ENCODE results near the gene CAPN3. TPM values are rescaled to one million over a fixed set of nuclear protein-coding genes. Genes with fewer than 3 reads are reported as not detected.

The CAPN3 gene
- total RNA-seq, 2 experiments from 2014 or later = 8.2 to 8.7 TPM

DNA sequence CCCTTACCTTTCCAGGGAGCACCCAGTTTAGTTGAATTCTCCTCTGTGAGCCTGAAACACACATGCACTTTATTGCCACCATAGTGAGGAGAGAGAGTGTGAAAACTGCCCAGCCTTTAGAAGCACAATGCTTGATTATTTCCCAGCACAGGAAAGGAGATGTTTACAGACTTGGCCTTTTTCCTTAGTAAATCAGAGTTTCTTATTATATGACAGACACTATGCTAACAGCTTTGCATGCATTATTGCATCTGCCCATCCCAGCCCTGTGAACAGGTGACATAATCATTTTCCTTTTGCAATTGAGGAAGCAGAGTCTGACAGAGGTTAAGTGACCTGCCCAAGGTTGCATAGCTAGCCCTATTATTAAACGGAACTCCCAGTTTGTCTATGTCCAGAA lies 36.5 kb downstream of the CAPN3 start:
- intact Hi-C loops (cut with DNase I, micrococcal nuclease) = no loop called here
- H3K4me3 ChIP-seq (ENCODE audit: low read length) = no peak overlapping the region
- CTCF ChIA-PET = no interaction called here
- Mint-ChIP-seq H3K4me3 (no peak overlapping the region), H3K4me1 (ENCODE audit: low read depth) (no peaks in the 10 kb centered on the region), H3K36me3 (ENCODE audit: low read depth) (peaks cover 13% of the 10 kb centered on the region), H3K9me3 (no peaks in the 10 kb centered on the region), H3K27me3 (no peaks in the 10 kb centered on the region), H3K27ac (no peak overlapping the region)
- H3K4me1 ChIP-seq (ENCODE audit: insufficient read depth, low read length) = no peaks in the 10 kb centered on the region
- TF ChIP-seq, protein P1, sequence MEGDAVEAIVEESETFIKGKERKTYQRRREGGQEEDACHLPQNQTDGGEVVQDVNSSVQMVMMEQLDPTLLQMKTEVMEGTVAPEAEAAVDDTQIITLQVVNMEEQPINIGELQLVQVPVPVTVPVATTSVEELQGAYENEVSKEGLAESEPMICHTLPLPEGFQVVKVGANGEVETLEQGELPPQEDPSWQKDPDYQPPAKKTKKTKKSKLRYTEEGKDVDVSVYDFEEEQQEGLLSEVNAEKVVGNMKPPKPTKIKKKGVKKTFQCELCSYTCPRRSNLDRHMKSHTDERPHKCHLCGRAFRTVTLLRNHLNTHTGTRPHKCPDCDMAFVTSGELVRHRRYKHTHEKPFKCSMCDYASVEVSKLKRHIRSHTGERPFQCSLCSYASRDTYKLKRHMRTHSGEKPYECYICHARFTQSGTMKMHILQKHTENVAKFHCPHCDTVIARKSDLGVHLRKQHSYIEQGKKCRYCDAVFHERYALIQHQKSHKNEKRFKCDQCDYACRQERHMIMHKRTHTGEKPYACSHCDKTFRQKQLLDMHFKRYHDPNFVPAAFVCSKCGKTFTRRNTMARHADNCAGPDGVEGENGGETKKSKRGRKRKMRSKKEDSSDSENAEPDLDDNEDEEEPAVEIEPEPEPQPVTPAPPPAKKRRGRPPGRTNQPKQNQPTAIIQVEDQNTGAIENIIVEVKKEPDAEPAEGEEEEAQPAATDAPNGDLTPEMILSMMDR (IDR thresholded peaks at IDR 0.05) = no peak
- POLR2A ChIA-PET = no interaction called here
- H3K27me3 ChIP-seq (ENCODE audit: control insufficient read depth in 1 of 2, insufficient read depth in 2 of 2, low read length in 2 of 2) = no peaks in the 10 kb centered on the region
- peaks cover 3% of the 10 kb centered on the region for H3K36me3 ChIP-seq (ENCODE audit: insufficient read depth, low read length)
- no peaks in the 10 kb centered on the region for H3K9me3 ChIP-seq (ENCODE audit: control insufficient read depth in 1 of 2, insufficient read depth in 1 of 2, low read length in 2 of 2)
- ATAC-seq (ENCODE audit: poor library complexity) (no peak), DNase-seq (no peak)
- H3K27ac ChIP-seq (ENCODE audit: low read depth in 1 of 2, low read length in 2 of 2) = no peak overlapping the region

GRCh38 chr15:42401544-42402454 lies 42.5 kb downstream of the CAPN3 start:
- no peaks in the 10 kb centered on the region for H3K27me3 Mint-ChIP-seq
- H3K36me3 ChIP-seq (ENCODE audit: insufficient read depth, low read length) = peaks cover 3% of the 10 kb centered on the region
- H3K27me3 ChIP-seq (ENCODE audit: control insufficient read depth in 1 of 2, insufficient read depth in 2 of 2, low read length in 2 of 2) = no peaks in the 10 kb centered on the region
- DNase-seq = peak in 1 of 14 experiments; percentile 35
- H3K27ac Mint-ChIP-seq = no peak overlapping the region
- ChIA-PET POLR2A (interaction anchor here (1.3 kb wide), 1 partner anchor 25 kb away, joined by 3 read pairs; no protein-coding TSS in a partner anchor), CTCF (no interaction called here)
- TF ChIP-seq, protein P1 (IDR thresholded peaks at IDR 0.05) = no peak
- intact Hi-C loops (cut with DNase I, micrococcal nuclease) = no loop called here
- H3K4me1 Mint-ChIP-seq (ENCODE audit: low read depth) = no peaks in the 10 kb centered on the region
- no peaks in the 10 kb centered on the region for H3K9me3 Mint-ChIP-seq
- H3K4me1 ChIP-seq (ENCODE audit: insufficient read depth, low read length) = no peaks in the 10 kb centered on the region
- H3K36me3 Mint-ChIP-seq (ENCODE audit: low read depth) = peaks cover 26% of the 10 kb centered on the region
- no peak overlapping the region for H3K4me3 ChIP-seq (ENCODE audit: low read length)
- no peak for ATAC-seq (ENCODE audit: poor library complexity)
- no peaks in the 10 kb centered on the region for H3K9me3 ChIP-seq (ENCODE audit: control insufficient read depth in 1 of 2, insufficient read depth in 1 of 2, low read length in 2 of 2)
- H3K4me3 Mint-ChIP-seq = no peak overlapping the region
- H3K27ac ChIP-seq (ENCODE audit: low read depth in 1 of 2, low read length in 2 of 2) = no peak overlapping the region

DNA sequence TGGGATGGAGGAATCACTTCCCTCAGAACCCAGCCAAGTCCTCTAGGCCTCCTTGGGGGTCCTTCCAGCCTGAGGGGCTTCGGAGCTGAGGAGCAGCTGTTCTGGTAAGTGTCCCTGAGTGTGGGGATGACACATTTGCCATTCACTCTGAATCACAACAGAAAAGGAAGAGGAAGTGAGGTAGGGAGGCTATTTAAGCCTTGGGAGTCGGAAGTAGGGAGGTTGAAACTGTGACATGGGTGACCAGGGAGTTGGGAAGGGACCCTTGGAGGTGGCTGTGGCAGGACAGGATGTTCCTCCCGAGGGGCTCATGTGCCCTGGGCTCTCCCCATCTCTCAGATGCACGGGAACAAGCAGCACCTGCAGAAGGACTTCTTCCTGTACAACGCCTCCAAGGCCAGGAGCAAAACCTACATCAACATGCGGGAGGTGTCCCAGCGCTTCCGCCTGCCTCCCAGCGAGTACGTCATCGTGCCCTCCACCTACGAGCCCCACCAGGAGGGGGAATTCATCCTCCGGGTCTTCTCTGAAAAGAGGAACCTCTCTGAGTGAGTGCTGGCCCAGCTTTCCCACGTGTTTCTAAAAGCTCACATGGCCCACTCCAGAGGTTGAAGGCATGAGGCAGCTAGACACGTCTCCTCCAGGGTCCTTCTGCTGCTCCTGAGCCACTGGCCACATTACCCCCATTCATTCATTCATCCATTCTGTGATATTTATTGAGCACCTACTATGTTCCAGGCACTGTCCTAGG lies 43.3 kb downstream of the CAPN3 start:
- Mint-ChIP-seq H3K36me3 (ENCODE audit: low read depth) (peaks cover 26% of the 10 kb centered on the region), H3K27me3 (no peaks in the 10 kb centered on the region), H3K4me1 (ENCODE audit: low read depth) (no peaks in the 10 kb centered on the region), H3K9me3 (no peaks in the 10 kb centered on the region), H3K27ac (no peak overlapping the region), H3K4me3 (no peak overlapping the region)
- H3K27me3 ChIP-seq (ENCODE audit: control insufficient read depth in 1 of 2, insufficient read depth in 2 of 2, low read length in 2 of 2) = no peaks in the 10 kb centered on the region
- no peaks in the 10 kb centered on the region for H3K9me3 ChIP-seq (ENCODE audit: control insufficient read depth in 1 of 2, insufficient read depth in 1 of 2, low read length in 2 of 2)
- intact Hi-C loops (cut with DNase I, micrococcal nuclease) = no loop called here
- H3K36me3 ChIP-seq (ENCODE audit: insufficient read depth, low read length) = peaks cover 3% of the 10 kb centered on the region
- ChIA-PET CTCF (no interaction called here), POLR2A (no interaction called here)
- H3K4me1 ChIP-seq (ENCODE audit: insufficient read depth, low read length) = no peaks in the 10 kb centered on the region
- ATAC-seq (ENCODE audit: poor library complexity) = no peak
- no peak overlapping the region for H3K4me3 ChIP-seq (ENCODE audit: low read length)
- TF ChIP-seq, protein P1 (IDR thresholded peaks at IDR 0.05) = no peak
- no peak for DNase-seq
- H3K27ac ChIP-seq (ENCODE audit: low read depth in 1 of 2, low read length in 2 of 2) = no peak overlapping the region
